Endothelial cell of umbilical vein (primary cell): ENCODE measurements around the gene DEFB129. TPM values are rescaled to one million over a fixed set of nuclear protein-coding genes. Genes with fewer than 3 reads are reported as not detected.

Experiments
- BruUV-seq: library from RNA; stranded (reverse); fragments of 400-500 nt; replicated peaks from 2 replicates; lab custom pipeline; 2021; lab: Mats Ljungman, UMichigan
- CTCF ChIA-PET: fragments of 300-600, 350-600 bp; sonication (Branson Sonifier 250); formaldehyde crosslinking; loops from one replicate; lab custom pipeline; 2021; ENCODE audit warnings: antibody characterized with exemption, inconsistent platforms; lab: Charles Lee
- POLR2A ChIA-PET: fragments of 300-600, 350-600 bp; sonication (Branson Sonifier 250); formaldehyde crosslinking; loops from one replicate; lab custom pipeline; 2021; ENCODE audit warnings: antibody characterized with exemption, inconsistent platforms; lab: Charles Lee
- DNase-seq: peaks from one replicate; pipeline ENCODE4 v3.0.0-alpha.2; 2011; ENCODE audit warnings: low read depth, low spot score
- FAIRE-seq: peaks from 2 replicates; lab custom pipeline; 2011; peaks lifted over from hg19 to GRCh38; lab: Jason Lieb, UNC
- H2AFZ ChIP-seq: 2 replicates; pipeline ENCODE4 v1.6.0; 2012; ENCODE audit warnings: low read depth, low read length, control low read depth, inconsistent platforms
- H3K27ac ChIP-seq: 2 replicates; pipeline ENCODE4 v1.5.1; 2011; ENCODE audit warnings: low read depth, mild to moderate bottlenecking, control low read depth, low read length, moderate library complexity; ENCODE audit not compliant: insufficient read depth
- H3K27me3 ChIP-seq, 2 experiments: 2 replicates each; pipeline versions ENCODE4 v1.6.0 to v1.6.1; 2011; ENCODE audit warnings: low read length in 2 of 2, mixed read lengths in 1 of 2; ENCODE audit not compliant: control insufficient read depth in 2 of 2, insufficient read depth in 2 of 2
- H3K36me3 ChIP-seq, 2 experiments: 2 replicates in 1 of 2; 3 replicates in 1 of 2; pipeline ENCODE4 v1.5.1; 2011; ENCODE audit warnings: low read length in 2 of 2, mild to moderate bottlenecking in 1 of 2, moderate library complexity in 1 of 2; ENCODE audit not compliant: control insufficient read depth in 2 of 2, insufficient read depth in 2 of 2; ENCODE audit errors: extremely low read depth in 1 of 2
- H3K4me1 ChIP-seq: 3 replicates; pipeline ENCODE4 v1.5.1; 2011; ENCODE audit warnings: mild to moderate bottlenecking, low read length; ENCODE audit not compliant: control insufficient read depth, insufficient read depth; ENCODE audit errors: extremely low read depth
- H3K4me2 ChIP-seq: 2 replicates; pipeline ENCODE4 v1.6.1; 2011; ENCODE audit warnings: low read length, control low read depth, mixed read lengths; ENCODE audit not compliant: insufficient read depth
- H3K4me3 ChIP-seq, 3 experiments: fragments of 200-600 bp in 1 of 3; sonication (generic), shearing (Covaris generic) in 1 of 3; replicated peaks in 1 of 3; 2 replicates each; pipeline ENCODE4 v1.5.1; 2011 to 2016; ENCODE audit warnings: control low read depth in 3 of 3, low read length in 3 of 3, mild to moderate bottlenecking in 2 of 3, inconsistent platforms in 1 of 3, low read depth in 1 of 3, moderate library complexity in 1 of 3; ENCODE audit not compliant: insufficient read depth in 1 of 3
- H3K79me2 ChIP-seq: 2 replicates; pipeline ENCODE4 v1.6.0; 2012; ENCODE audit warnings: low read length, inconsistent platforms; ENCODE audit not compliant: control insufficient read depth, insufficient read depth
- H3K9ac ChIP-seq: replicated peaks from 2 replicates; pipeline ENCODE3; 2011; ENCODE audit warnings: low read length, control low read depth; ENCODE audit not compliant: insufficient read depth; ENCODE audit errors: extremely low read depth
- H3K9me1 ChIP-seq: replicated peaks from 3 replicates; pipeline ENCODE4 v1.6.0; 2011; ENCODE audit warnings: mild to moderate bottlenecking, low read length; ENCODE audit not compliant: control insufficient read depth, insufficient read depth; ENCODE audit errors: extremely low read depth
- H3K9me3 ChIP-seq: replicated peaks from 2 replicates; pipeline ENCODE4 v1.5.1; 2012; ENCODE audit warnings: low read length, inconsistent platforms; ENCODE audit not compliant: control insufficient read depth, insufficient read depth
- H4K20me1 ChIP-seq: replicated peaks from 2 replicates; pipeline ENCODE3; 2011; ENCODE audit warnings: mild to moderate bottlenecking, low read length; ENCODE audit not compliant: control insufficient read depth, insufficient read depth; ENCODE audit errors: extremely low read depth
- CTCF ChIP-seq, 2 donors: IDR thresholded peaks; 1 replicate in 1 of 2; 2 replicates in 1 of 2; pipeline ENCODE4 v1.5.1; 2011; ENCODE audit warnings: low read length in 2 of 2, mild to moderate bottlenecking in 2 of 2, moderate library complexity in 2 of 2, control low read depth in 1 of 2, inconsistent platforms in 1 of 2, low read depth in 1 of 2; ENCODE audit not compliant: insufficient read depth in 1 of 2; ENCODE audit errors: extremely low read depth in 1 of 2
- EZH2 ChIP-seq: IDR thresholded peaks from 2 replicates; pipeline ENCODE4 v1.6.1; 2012; ENCODE audit warnings: borderline replicate concordance, low read depth, mild to moderate bottlenecking, moderate library complexity, low read length, inconsistent platforms; ENCODE audit not compliant: severe bottlenecking
- FOS ChIP-seq: IDR thresholded peaks from 2 replicates; pipeline ENCODE4 v1.6.1; 2011; ENCODE audit warnings: mild to moderate bottlenecking, low read length, moderate library complexity, borderline replicate concordance; ENCODE audit not compliant: insufficient read depth
- GATA2 ChIP-seq: IDR thresholded peaks from 2 replicates; pipeline ENCODE4 v1.7.0; 2011; ENCODE audit warnings: low read depth, mild to moderate bottlenecking, moderate library complexity, mixed read lengths, low read length; ENCODE audit not compliant: insufficient read length, insufficient read depth
- JUN ChIP-seq: IDR thresholded peaks from 2 replicates; pipeline ENCODE4 v1.6.1; 2011; ENCODE audit warnings: borderline replicate concordance, low read depth; ENCODE audit not compliant: insufficient read length, insufficient read depth
- MAX ChIP-seq: IDR thresholded peaks from 2 replicates; pipeline ENCODE4 v1.6.1; 2011; ENCODE audit not compliant: insufficient read depth, insufficient read length
- MYC ChIP-seq: IDR thresholded peaks from one replicate; pipeline ENCODE4 v1.6.1; 2011; ENCODE audit warnings: mild to moderate bottlenecking, low read depth, low read length
- POLR2A ChIP-seq: IDR thresholded peaks from 2 replicates; pipeline ENCODE4 v1.6.1; 2012; ENCODE audit warnings: low read depth, mild to moderate bottlenecking, control low read depth, low read length
- POLR2AphosphoS5 ChIP-seq: IDR thresholded peaks from 2 replicates; pipeline ENCODE4 v1.6.1; 2012; ENCODE audit warnings: low read depth, mild to moderate bottlenecking, control low read depth, low read length, moderate library complexity; ENCODE audit not compliant: insufficient read depth
- dilution Hi-C: fragments of 300-500 bp; cut with MboI; formaldehyde crosslinking; loops from one replicate; pipeline ENCODE4 v1.15.0; 2019; ENCODE audit warnings: low sequenced_read_pairs; ENCODE audit not compliant: extremely low pct_ligation_motif_present
- intact Hi-C: fragments of 100-400 bp; cut with micrococcal nuclease; formaldehyde crosslinking; loops from one replicate; pipeline ENCODE4 v1.10.0; 2022
- polyA plus RNA-seq, 4 experiments: library from polyadenylated mRNA; depleted of rRNA in 3 of 4; stranded (reverse) in 3 of 4; unstranded in 1 of 4; fragments of >200 nt; gene quantifications; 2 replicates each; pipeline versions ENCODE4 v1.2.1 to v1.2.3, GENCODE V29; 2011 to 2012; ENCODE audit warnings: missing spikeins in 1 of 4
- total RNA-seq: library from RNA; stranded (reverse); gene quantifications from 2 replicates; pipeline ENCODE4 v1.2.3, GENCODE V29; 2021

The DEFB129 gene
- total and polyA plus RNA-seq, 2 donors (not counting 3 experiments of a cell fraction or from before 2014, with no cell fraction given): not detected

- H3K9me3 ChIP-seq: no peaks in the 10 kb centered on the region
- dilution Hi-C loops: no loop called here
- no peak overlapping the region for H3K4me3 ChIP-seq
- TF ChIP-seq POLR2AphosphoS5 (no peak), MYC (no peak), POLR2A (no peak), GATA2 (no peak), EZH2 (no peak), MAX (no peak), JUN (no peak), CTCF (IDR thresholded peaks at IDR 0.05; ENCODE audit: extremely low read depth in 1 of 2, insufficient read depth in 1 of 2, low read depth in 1 of 2, low read length in 2 of 2) (no peak), FOS (no peak)
- H3K4me1 ChIP-seq: no peaks in the 10 kb centered on the region
- H2AFZ ChIP-seq: no peak overlapping the region
- H3K9ac ChIP-seq: no peak overlapping the region
- H3K9me1 ChIP-seq: no peaks in the 10 kb centered on the region
- POLR2A ChIA-PET: no interaction called here
- no peaks in the 10 kb centered on the region for H3K36me3 ChIP-seq
- intact Hi-C loops: loop anchor here (1.0 kb wide), 1 partner anchor 70 kb away; no protein-coding TSS in a partner anchor
- H3K27ac ChIP-seq: no peak overlapping the region
- no peaks in the 10 kb centered on the region for H4K20me1 ChIP-seq
- no peak for DNase-seq
- H3K79me2 ChIP-seq: no peaks in the 10 kb centered on the region
- H3K4me2 ChIP-seq: no peak overlapping the region
- BruUV-seq: no TSS peak
- no peak for FAIRE-seq
- CTCF ChIA-PET: interaction anchor here (3.5 kb wide), 1 partner anchor 70 kb away, joined by 47 read pairs; no protein-coding TSS in a partner anchor
- peaks cover 12 to 19% of the 10 kb centered on the region in 2 experiments for H3K27me3 ChIP-seq
Observed at GRCh38 chr20:259981-260380, 32.9 kb downstream of the DEFB129 start.
